H9 (cell line): ENCODE measurements around the gene ALKBH7. TPM values are rescaled to one million over a fixed set of nuclear protein-coding genes. Genes with fewer than 3 reads are reported as not detected.

Experiments
- DNase-seq: peaks from one replicate; pipeline ENCODE4 v3.0.0-alpha.2; 2017
- H2AFZ ChIP-seq: one replicate; pipeline ENCODE4 v1.6.1; 2013; ENCODE audit warnings: mild to moderate bottlenecking, low read length, control low read depth, moderate library complexity
- H2AK5ac ChIP-seq: 2 replicates; pipeline ENCODE4 v1.6.1; 2013; ENCODE audit warnings: low read length, control low read depth, mixed read lengths; ENCODE audit not compliant: insufficient read length
- H2BK120ac ChIP-seq: one replicate; pipeline ENCODE4 v1.6.1; 2013; ENCODE audit warnings: low read depth, mild to moderate bottlenecking, low read length, control low read depth, inconsistent platforms; ENCODE audit not compliant: poor library complexity, severe bottlenecking
- H2BK12ac ChIP-seq: 2 replicates; pipeline ENCODE4 v1.6.1; 2013; ENCODE audit warnings: low read length, control low read depth, mixed read lengths, low read depth; ENCODE audit not compliant: insufficient read length
- H2BK15ac ChIP-seq: 2 replicates; pipeline ENCODE4 v1.6.1; 2013; ENCODE audit warnings: low read depth, low read length, control low read depth
- H2BK20ac ChIP-seq: one replicate; pipeline ENCODE4 v1.6.1; 2013; ENCODE audit warnings: low read depth, mild to moderate bottlenecking, low read length, control low read depth, inconsistent platforms; ENCODE audit not compliant: poor library complexity, severe bottlenecking
- H2BK5ac ChIP-seq: 2 replicates; pipeline ENCODE4 v1.6.1; 2013; ENCODE audit warnings: low read length, control low read depth, mixed read lengths; ENCODE audit not compliant: insufficient read length
- H3K14ac ChIP-seq: 2 replicates; pipeline ENCODE4 v1.6.1; 2013; ENCODE audit warnings: low read length, control low read depth; ENCODE audit not compliant: insufficient read depth
- H3K18ac ChIP-seq: 2 replicates; pipeline ENCODE4 v1.6.1; 2013; ENCODE audit warnings: low read depth, mild to moderate bottlenecking, mixed read lengths, low read length, control low read depth; ENCODE audit not compliant: insufficient read length
- H3K23ac ChIP-seq: 2 replicates; pipeline ENCODE4 v1.6.1; 2013; ENCODE audit warnings: low read length, control low read depth, mixed read lengths, low read depth; ENCODE audit not compliant: insufficient read length
- H3K23me2 ChIP-seq: 2 replicates; pipeline ENCODE4 v1.6.1; 2013; ENCODE audit warnings: low read depth, mild to moderate bottlenecking, mixed read lengths, low read length, control low read depth; ENCODE audit not compliant: insufficient read length, poor library complexity, severe bottlenecking
- H3K27ac ChIP-seq: 2 replicates; pipeline ENCODE4 v1.5.1; 2013; ENCODE audit warnings: low read length, control low read depth, mixed read lengths, low read depth; ENCODE audit not compliant: insufficient read length
- H3K27me3 ChIP-seq: 2 replicates; pipeline ENCODE4 v1.6.1; 2013; ENCODE audit warnings: low read length, control low read depth, inconsistent platforms; ENCODE audit not compliant: insufficient read depth
- H3K4ac ChIP-seq: 2 replicates; pipeline ENCODE4 v1.6.1; 2013; ENCODE audit warnings: low read depth, mild to moderate bottlenecking, control low read depth, inconsistent platforms, low read length, moderate library complexity
- H3K4me1 ChIP-seq: 2 replicates; pipeline ENCODE4 v1.6.1; 2013; ENCODE audit warnings: low read length, control low read depth, inconsistent platforms; ENCODE audit not compliant: insufficient read depth
- H3K4me2 ChIP-seq: 2 replicates; pipeline ENCODE4 v1.6.1; 2013; ENCODE audit warnings: low read length, control low read depth, mixed read lengths; ENCODE audit not compliant: insufficient read length, insufficient read depth
- H3K56ac ChIP-seq: 2 replicates; pipeline ENCODE4 v1.6.1; 2013; ENCODE audit warnings: low read depth, mild to moderate bottlenecking, mixed read lengths, low read length, control low read depth; ENCODE audit not compliant: insufficient read length
- H3K79me1 ChIP-seq: 2 replicates; pipeline ENCODE4 v1.6.1; 2013; ENCODE audit warnings: low read depth, mild to moderate bottlenecking, moderate library complexity, low read length, control low read depth, inconsistent platforms; ENCODE audit not compliant: insufficient read depth, poor library complexity, severe bottlenecking
- H3K79me2 ChIP-seq: 2 replicates; pipeline ENCODE4 v1.6.1; 2013; ENCODE audit warnings: low read length, control low read depth, inconsistent platforms; ENCODE audit not compliant: insufficient read depth
- H3K9ac ChIP-seq: 2 replicates; pipeline ENCODE4 v1.6.1; 2013; ENCODE audit warnings: low read length, control low read depth, mixed read lengths; ENCODE audit not compliant: insufficient read length; ENCODE audit errors: extremely low read depth
- H3K9me3 ChIP-seq: one replicate; pipeline ENCODE4 v1.6.1; 2013; ENCODE audit warnings: low read depth, low read length, inconsistent platforms; ENCODE audit not compliant: control insufficient read depth
- H3T11ph ChIP-seq: one replicate; pipeline ENCODE4 v1.6.1; 2013; ENCODE audit warnings: mild to moderate bottlenecking, low read length, control low read depth, inconsistent platforms
- H4K20me1 ChIP-seq: one replicate; pipeline ENCODE4 v1.6.1; 2013; ENCODE audit not compliant: control insufficient read depth, insufficient read length, insufficient read depth
- H4K5ac ChIP-seq: 2 replicates; pipeline ENCODE4 v1.6.1; 2013; ENCODE audit warnings: low read depth, mild to moderate bottlenecking, mixed read lengths, low read length, control low read depth; ENCODE audit not compliant: insufficient read length
- H4K8ac ChIP-seq: replicated peaks from 2 replicates; pipeline ENCODE4 v1.6.1; 2013; ENCODE audit warnings: low read length, control low read depth, mixed read lengths, low read depth; ENCODE audit not compliant: insufficient read length
- H4K91ac ChIP-seq: 2 replicates; pipeline ENCODE4 v1.6.1; 2013; ENCODE audit warnings: low read depth, mild to moderate bottlenecking, moderate library complexity, mixed read lengths, low read length, control low read depth; ENCODE audit not compliant: insufficient read length
- H3K27ac Mint-ChIP-seq, 3 experiments: 2 replicates in 2 of 3; 3 replicates in 1 of 3; pipeline ENCODE4 v1.8.0; 2020 to 2021; ENCODE audit warnings: mixed read lengths in 3 of 3, mild to moderate bottlenecking in 1 of 3, moderate library complexity in 1 of 3
- H3K27me3 Mint-ChIP-seq: 2 replicates; pipeline ENCODE4 v1.8.0; 2021; ENCODE audit warnings: low read depth, mild to moderate bottlenecking, moderate library complexity, mixed read lengths
- H3K36me3 Mint-ChIP-seq, 3 experiments: 2 replicates in 2 of 3; 3 replicates in 1 of 3; pipeline ENCODE4 v1.8.0; 2020 to 2021; ENCODE audit warnings: low read depth in 3 of 3, mixed read lengths in 3 of 3; ENCODE audit not compliant: insufficient read depth in 1 of 3
- H3K4me1 Mint-ChIP-seq, 2 experiments: 2 replicates each; pipeline ENCODE4 v1.8.0; 2020; ENCODE audit warnings: mixed read lengths in 2 of 2
- H3K4me3 Mint-ChIP-seq, 2 experiments: 2 replicates in 1 of 2; 3 replicates in 1 of 2; pipeline ENCODE4 v1.8.0; 2020 to 2021; ENCODE audit warnings: mild to moderate bottlenecking in 2 of 2, mixed read lengths in 2 of 2, moderate library complexity in 1 of 2
- H3K9me3 Mint-ChIP-seq, 2 experiments: 2 replicates in 1 of 2; 3 replicates in 1 of 2; pipeline ENCODE4 v1.8.0; 2020; ENCODE audit warnings: mild to moderate bottlenecking in 2 of 2, mixed read lengths in 2 of 2, moderate library complexity in 1 of 2
- CTCF ChIP-seq: fragments of 200-600 bp; sonication (generic); conservative IDR thresholded peaks from 3 replicates; pipeline ENCODE4 v1.8.0; 2021; ENCODE audit warnings: antibody characterized with exemption, mild to moderate bottlenecking
- WGBS: extraction: QIAGEN DNeasy Blood & Tissue Kit; methylation state at CpG from one replicate; pipeline ENCODE4 v1.1.7; 2013; ENCODE audit warnings: missing lambda C conversion rate, low lambda C conversion rate, mixed read lengths; ENCODE audit not compliant: insufficient read length; ENCODE audit errors: extremely low coverage; 5-methylcytosine and 5-hydroxymethylcytosine counted together
- total RNA-seq: library from RNA; stranded (reverse); gene quantifications from 2 replicates; pipeline ENCODE4 v1.2.1, GENCODE V29; 2021

The ALKBH7 gene
- total RNA-seq, 1 experiment from 2014 or later, result 85.7 TPM

- Histone ChIP-seq H3K27me3 (no peaks in the 10 kb centered on the region), H3K23ac (no peak overlapping the region), H2BK15ac (no peak overlapping the region), H3K14ac (no peak overlapping the region), H2BK12ac (no peak overlapping the region), H3T11ph (no peak overlapping the region), H3K4me2 (no peak overlapping the region), H3K27ac (no peak overlapping the region), H3K79me2 (peaks cover 10% of the 10 kb centered on the region; the same call in 1 of the 2 replicates), H3K9ac (no peak overlapping the region), H2AK5ac (no peak overlapping the region), H4K91ac (no peak overlapping the region), H2BK20ac (no peak overlapping the region), H2AFZ (no peak overlapping the region), H2BK120ac (no peak overlapping the region), H3K9me3 (no peaks in the 10 kb centered on the region), H4K20me1 (no peaks in the 10 kb centered on the region), H3K56ac (no peak overlapping the region), H2BK5ac (no peak overlapping the region), H4K5ac (no peak overlapping the region), H3K4me1 (no peaks in the 10 kb centered on the region), H3K18ac (no peak overlapping the region), H3K79me1 (peaks cover 3% of the 10 kb centered on the region), H3K23me2 (no peaks in the 10 kb centered on the region), H3K4ac (no peak overlapping the region), H4K8ac (no peak overlapping the region)
- H3K4me1 Mint-ChIP-seq, result peaks cover 3 to 21% of the 10 kb centered on the region in 2 experiments
- no peak for DNase-seq
- H3K4me3 Mint-ChIP-seq, result no peak overlapping the region
- no peaks in the 10 kb centered on the region; a peak in 1 of 5 replicates for H3K9me3 Mint-ChIP-seq
- WGBS, result no CpG with 5 or more reads among the region's 32 CpGs
- TF ChIP-seq CTCF, result no peak
- H3K27me3 Mint-ChIP-seq, result no peaks in the 10 kb centered on the region
- peaks cover 37 to 75% (median 75%) of the 10 kb centered on the region in 3 experiments for H3K36me3 Mint-ChIP-seq
- peak overlapping the region in 1 of 3 experiments; percentile 72; a peak in 1 of 7 replicates for H3K27ac Mint-ChIP-seq
These were observed 43.1 kb downstream of the ALKBH7 start for GRCh38 chr19:6415591-6416190.
